ENCODE measurements around the gene CAPN12.

The CAPN12 gene

GRCh38 chr19:38687837-38688378 lies 56.4 kb downstream of the CAPN12 start:
- peaks cover 10 to 15% of the 10 kb centered on the region in 2 experiments for H3K36me3 ChIP-seq (ENCODE audit: control insufficient read depth in 1 of 2, insufficient read depth in 2 of 2, low read length in 2 of 2)
- WGBS (ENCODE audit: extremely low coverage, insufficient coverage, insufficient read length) = no CpG with 5 or more reads among the region's 7 CpGs
- H3K4me3 ChIP-seq (ENCODE audit: low read depth, low read length) = no peak overlapping the region
- no peak overlapping the region for H3K27ac ChIP-seq (ENCODE audit: low read depth, low read length)
- H3K79me1 ChIP-seq (ENCODE audit: low read length) = peaks cover 69% of the 10 kb centered on the region
- no peaks in the 10 kb centered on the region for H3K9me3 ChIP-seq (ENCODE audit: insufficient read depth, low read depth, low read length)
- no peak overlapping the region for H2BK5ac ChIP-seq (ENCODE audit: low read depth, low read length, poor library complexity)
- H2BK12ac ChIP-seq (ENCODE audit: low read length) = peak overlapping the region; percentile 76
- H2AFZ ChIP-seq (ENCODE audit: insufficient read depth, low read length, poor library complexity) = no peak overlapping the region
- H2BK120ac ChIP-seq (ENCODE audit: insufficient read depth, low read length, poor library complexity) = peak overlapping the region; percentile 44
- H3K79me2 ChIP-seq (ENCODE audit: control insufficient read depth, insufficient read depth, low read length, poor library complexity) = peaks cover 46% of the 10 kb centered on the region
- no peak overlapping the region for H3K9ac ChIP-seq (ENCODE audit: low read length)
- H3K14ac ChIP-seq (ENCODE audit: low read length) = no peak overlapping the region
- H3K4me1 ChIP-seq (ENCODE audit: control insufficient read depth in 1 of 2, insufficient read depth in 2 of 2, low read length in 2 of 2) = peaks cover 67 to 68% of the 10 kb centered on the region in 2 experiments
- H4K8ac ChIP-seq (ENCODE audit: low read depth, low read length) = no peak overlapping the region
- no peak overlapping the region for H3K18ac ChIP-seq (ENCODE audit: low read length)
- no peak overlapping the region for H4K12ac ChIP-seq (ENCODE audit: low read depth, low read length)
- H3K23ac ChIP-seq (ENCODE audit: low read length) = no peak overlapping the region
- DNase-seq = no peak
- no peak overlapping the region for H2AK5ac ChIP-seq (ENCODE audit: low read length)
- H3K4ac ChIP-seq (ENCODE audit: low read depth, low read length) = peak overlapping the region; percentile 87
- no peaks in the 10 kb centered on the region for H3K27me3 ChIP-seq (ENCODE audit: insufficient read depth, low read length)
- no peak overlapping the region for H4K91ac ChIP-seq (ENCODE audit: low read depth, low read length)
- H3K4me2 ChIP-seq (ENCODE audit: low read length) = no peak overlapping the region

- Histone ChIP-seq H4K91ac (ENCODE audit: low read depth, low read length) (peak overlapping the region; percentile 100), H3K27me3 (ENCODE audit: insufficient read depth, low read length) (no peaks in the 10 kb centered on the region), H4K12ac (ENCODE audit: low read depth, low read length) (peak overlapping the region; percentile 63), H3K4ac (ENCODE audit: low read depth, low read length) (peak overlapping the region; percentile 95), H3K4me2 (ENCODE audit: low read length) (peak overlapping the region; percentile 52), H3K9ac (ENCODE audit: low read length) (peak overlapping the region; percentile 0), H2BK12ac (ENCODE audit: low read length) (peak overlapping the region; percentile 97), H3K27ac (ENCODE audit: low read depth, low read length) (peak overlapping the region; percentile 100), H3K79me1 (ENCODE audit: low read length) (peaks cover 64% of the 10 kb centered on the region), H2AFZ (ENCODE audit: insufficient read depth, low read length, poor library complexity) (peak overlapping the region; percentile 71), H2BK120ac (ENCODE audit: insufficient read depth, low read length, poor library complexity) (peak overlapping the region; percentile 100), H3K4me1 (ENCODE audit: control insufficient read depth in 1 of 2, insufficient read depth in 2 of 2, low read length in 2 of 2) (peaks cover 63% of the 10 kb centered on the region in 2 experiments), H2AK5ac (ENCODE audit: low read length) (peak overlapping the region; percentile 98), H3K14ac (ENCODE audit: low read length) (peak overlapping the region; percentile 98), H3K4me3 (ENCODE audit: low read depth, low read length) (no peak overlapping the region), H3K23ac (ENCODE audit: low read length) (peak overlapping the region; percentile 48), H2BK5ac (ENCODE audit: low read depth, low read length, poor library complexity) (peak overlapping the region; percentile 100), H3K79me2 (ENCODE audit: control insufficient read depth, insufficient read depth, low read length, poor library complexity) (peaks cover 46% of the 10 kb centered on the region), H3K18ac (ENCODE audit: low read length) (peak overlapping the region; percentile 97), H3K36me3 (ENCODE audit: control insufficient read depth in 1 of 2, insufficient read depth in 2 of 2, low read length in 2 of 2) (peaks cover 8 to 13% of the 10 kb centered on the region in 2 experiments), H4K8ac (ENCODE audit: low read depth, low read length) (peak overlapping the region; percentile 96), H3K9me3 (ENCODE audit: insufficient read depth, low read depth, low read length) (no peaks in the 10 kb centered on the region)
- no CpG with 5 or more reads among the region's 5 CpGs for WGBS (ENCODE audit: extremely low coverage, insufficient coverage, insufficient read length)
- DNase-seq = no peak
These were observed 57.8 kb downstream of the CAPN12 start for GRCh38 chr19:38686530-38686888.

DNA sequence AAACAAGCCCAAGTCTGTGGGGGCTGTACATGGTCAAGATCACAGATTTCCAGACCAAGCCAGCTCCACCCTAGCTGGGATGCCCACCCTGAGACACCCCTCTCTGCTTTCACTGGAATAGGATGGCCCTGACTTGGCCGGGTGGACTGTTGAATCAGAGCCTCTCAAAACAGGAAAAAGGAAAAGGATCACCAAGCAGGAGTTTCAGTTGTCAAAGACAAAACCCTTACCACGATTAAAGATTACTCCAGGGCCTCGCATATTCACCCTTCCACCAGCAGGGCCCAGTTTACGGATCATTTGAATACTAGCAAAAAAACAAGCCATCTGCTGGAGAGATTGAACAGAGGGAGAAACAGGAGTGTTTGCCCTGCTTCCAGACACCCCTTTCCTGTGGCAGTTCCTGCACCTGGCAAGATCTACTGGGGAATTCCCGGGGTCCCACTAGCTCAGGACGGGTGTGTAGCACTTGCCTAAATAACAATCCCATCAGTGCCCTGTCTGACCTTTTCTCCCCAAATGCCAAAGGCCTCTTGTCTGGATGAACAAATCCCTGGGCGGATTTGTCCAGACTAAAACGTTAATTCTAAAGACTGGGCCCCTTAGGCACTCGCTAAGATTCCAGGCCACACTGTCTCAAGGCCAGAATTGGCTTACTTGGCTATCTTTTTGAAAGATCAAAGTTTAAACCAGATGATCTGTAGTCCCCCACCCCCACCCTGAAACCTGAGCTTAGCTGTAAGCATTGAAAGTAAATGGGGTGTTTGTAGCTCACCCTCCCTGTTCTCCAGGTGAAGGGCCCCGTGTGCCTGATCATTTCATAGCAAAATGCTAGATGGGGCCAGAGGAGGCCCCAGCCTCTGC lies 58.4 kb downstream of the CAPN12 start:
- Histone ChIP-seq H3K4me3 (ENCODE audit: low read depth, low read length) (no peak overlapping the region), H2BK5ac (ENCODE audit: low read depth, low read length, poor library complexity) (peak overlapping the region; percentile 100), H3K27ac (ENCODE audit: low read depth, low read length) (peak overlapping the region; percentile 100), H2BK12ac (ENCODE audit: low read length) (peak overlapping the region; percentile 97), H3K14ac (ENCODE audit: low read length) (peak overlapping the region; percentile 98), H2AK5ac (ENCODE audit: low read length) (peak overlapping the region; percentile 90), H3K9ac (ENCODE audit: low read length) (peak overlapping the region; percentile 25), H3K9me3 (ENCODE audit: insufficient read depth, low read depth, low read length) (no peaks in the 10 kb centered on the region), H4K12ac (ENCODE audit: low read depth, low read length) (peak overlapping the region; percentile 49), H3K79me2 (ENCODE audit: control insufficient read depth, insufficient read depth, low read length, poor library complexity) (peaks cover 46% of the 10 kb centered on the region), H3K27me3 (ENCODE audit: insufficient read depth, low read length) (no peaks in the 10 kb centered on the region), H3K4me1 (ENCODE audit: control insufficient read depth in 1 of 2, insufficient read depth in 2 of 2, low read length in 2 of 2) (peaks cover 64 to 66% of the 10 kb centered on the region in 2 experiments), H3K79me1 (ENCODE audit: low read length) (peaks cover 67% of the 10 kb centered on the region), H3K18ac (ENCODE audit: low read length) (peak overlapping the region; percentile 97), H4K91ac (ENCODE audit: low read depth, low read length) (peak overlapping the region; percentile 100), H2AFZ (ENCODE audit: insufficient read depth, low read length, poor library complexity) (peak overlapping the region; percentile 71), H3K23ac (ENCODE audit: low read length) (no peak overlapping the region), H3K4me2 (ENCODE audit: low read length) (peak overlapping the region; percentile 52), H2BK120ac (ENCODE audit: insufficient read depth, low read length, poor library complexity) (peak overlapping the region; percentile 100), H4K8ac (ENCODE audit: low read depth, low read length) (peak overlapping the region; percentile 96), H3K36me3 (ENCODE audit: control insufficient read depth in 1 of 2, insufficient read depth in 2 of 2, low read length in 2 of 2) (peaks cover 8 to 14% of the 10 kb centered on the region in 2 experiments), H3K4ac (ENCODE audit: low read depth, low read length) (peak overlapping the region; percentile 95)
- DNase-seq = peak in 1 of 2 donors; percentile 58
- no CpG with 5 or more reads among the region's 10 CpGs for WGBS (ENCODE audit: extremely low coverage, insufficient coverage, insufficient read length)

DNA sequence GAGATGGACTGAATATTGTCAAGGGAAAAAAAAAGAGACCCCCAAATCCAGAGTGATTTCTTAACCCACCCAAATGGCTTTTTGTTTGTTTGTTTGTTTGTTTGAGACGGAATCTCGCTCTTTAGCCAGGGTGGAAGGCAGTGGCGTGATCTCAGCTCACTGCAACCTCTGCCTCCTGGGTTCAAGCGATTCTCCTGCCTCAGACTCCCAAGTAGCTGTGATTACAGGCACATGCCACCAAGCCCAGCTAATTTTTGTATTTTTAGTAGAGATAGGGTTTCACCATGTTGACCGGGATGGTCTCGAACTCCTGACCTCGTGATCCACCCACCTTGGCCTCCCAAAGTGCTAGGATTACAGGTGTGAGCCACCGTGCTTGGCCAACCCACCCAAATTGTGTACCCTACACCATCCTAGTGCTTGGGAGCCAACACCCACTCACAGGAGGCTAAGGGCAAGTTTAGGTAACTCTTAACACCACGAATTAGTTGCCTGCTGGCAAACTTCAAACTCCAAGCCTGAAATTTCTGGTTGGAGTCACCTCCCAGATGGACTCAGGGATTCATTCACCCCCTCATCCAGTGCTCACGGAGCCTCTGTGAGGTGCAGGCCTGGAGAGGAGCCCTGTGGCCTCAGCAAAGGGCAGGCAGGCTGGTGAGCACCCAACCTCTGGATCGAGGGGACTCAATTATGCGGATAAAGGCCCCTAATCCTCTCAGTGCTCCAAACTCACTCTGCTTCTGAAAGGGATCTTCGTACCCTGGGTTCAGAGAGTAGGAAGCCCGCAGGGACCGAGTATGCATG lies 59.2 kb downstream of the CAPN12 start:
- H2AFZ ChIP-seq (ENCODE audit: insufficient read depth, low read length, poor library complexity) = peak overlapping the region; percentile 47
- peak overlapping the region; percentile 96 for H2BK120ac ChIP-seq (ENCODE audit: insufficient read depth, low read length, poor library complexity)
- H2BK12ac ChIP-seq (ENCODE audit: low read length) = peak overlapping the region; percentile 71
- peak overlapping the region; percentile 25 for H3K4me2 ChIP-seq (ENCODE audit: low read length)
- no peak overlapping the region for H3K4me3 ChIP-seq (ENCODE audit: low read depth, low read length)
- WGBS (ENCODE audit: extremely low coverage, insufficient coverage, insufficient read length) = no CpG with 5 or more reads among the region's 15 CpGs
- H3K79me2 ChIP-seq (ENCODE audit: control insufficient read depth, insufficient read depth, low read length, poor library complexity) = peaks cover 43% of the 10 kb centered on the region
- peak overlapping the region; percentile 71 for H3K4ac ChIP-seq (ENCODE audit: low read depth, low read length)
- H3K36me3 ChIP-seq (ENCODE audit: control insufficient read depth in 1 of 2, insufficient read depth in 2 of 2, low read length in 2 of 2) = peaks cover 7 to 10% of the 10 kb centered on the region in 2 experiments
- DNase-seq = no peak
- H3K9me3 ChIP-seq (ENCODE audit: insufficient read depth, low read depth, low read length) = no peaks in the 10 kb centered on the region
- peak overlapping the region; percentile 90 for H2AK5ac ChIP-seq (ENCODE audit: low read length)
- peak overlapping the region; percentile 96 for H4K91ac ChIP-seq (ENCODE audit: low read depth, low read length)
- H3K9ac ChIP-seq (ENCODE audit: low read length) = peak overlapping the region; percentile 25
- peaks cover 65% of the 10 kb centered on the region for H3K79me1 ChIP-seq (ENCODE audit: low read length)
- peak overlapping the region; percentile 91 for H3K18ac ChIP-seq (ENCODE audit: low read length)
- peak overlapping the region; percentile 97 for H2BK5ac ChIP-seq (ENCODE audit: low read depth, low read length, poor library complexity)
- peak overlapping the region; percentile 96 for H3K14ac ChIP-seq (ENCODE audit: low read length)
- H3K27ac ChIP-seq (ENCODE audit: low read depth, low read length) = peak overlapping the region; percentile 100
- H4K8ac ChIP-seq (ENCODE audit: low read depth, low read length) = peak overlapping the region; percentile 86
- H3K23ac ChIP-seq (ENCODE audit: low read length) = no peak overlapping the region
- H4K12ac ChIP-seq (ENCODE audit: low read depth, low read length) = peak overlapping the region; percentile 49
- peaks cover 60 to 63% of the 10 kb centered on the region in 2 experiments for H3K4me1 ChIP-seq (ENCODE audit: control insufficient read depth in 1 of 2, insufficient read depth in 2 of 2, low read length in 2 of 2)
- no peaks in the 10 kb centered on the region for H3K27me3 ChIP-seq (ENCODE audit: insufficient read depth, low read length)

Measured in trophoblast cell (in vitro differentiated cells and primary cell).